Measurements from ENCODE around the gene SLC18A3. TPM values are rescaled to one million over a fixed set of nuclear protein-coding genes. Genes with fewer than 3 reads are reported as not detected.
A peak's percentile ranks its signal among the peaks of the same experiment; 100 is the strongest.

Gene SLC18A3
- total RNA-seq, 2 donors from 2014 or later: not detected

DNA sequence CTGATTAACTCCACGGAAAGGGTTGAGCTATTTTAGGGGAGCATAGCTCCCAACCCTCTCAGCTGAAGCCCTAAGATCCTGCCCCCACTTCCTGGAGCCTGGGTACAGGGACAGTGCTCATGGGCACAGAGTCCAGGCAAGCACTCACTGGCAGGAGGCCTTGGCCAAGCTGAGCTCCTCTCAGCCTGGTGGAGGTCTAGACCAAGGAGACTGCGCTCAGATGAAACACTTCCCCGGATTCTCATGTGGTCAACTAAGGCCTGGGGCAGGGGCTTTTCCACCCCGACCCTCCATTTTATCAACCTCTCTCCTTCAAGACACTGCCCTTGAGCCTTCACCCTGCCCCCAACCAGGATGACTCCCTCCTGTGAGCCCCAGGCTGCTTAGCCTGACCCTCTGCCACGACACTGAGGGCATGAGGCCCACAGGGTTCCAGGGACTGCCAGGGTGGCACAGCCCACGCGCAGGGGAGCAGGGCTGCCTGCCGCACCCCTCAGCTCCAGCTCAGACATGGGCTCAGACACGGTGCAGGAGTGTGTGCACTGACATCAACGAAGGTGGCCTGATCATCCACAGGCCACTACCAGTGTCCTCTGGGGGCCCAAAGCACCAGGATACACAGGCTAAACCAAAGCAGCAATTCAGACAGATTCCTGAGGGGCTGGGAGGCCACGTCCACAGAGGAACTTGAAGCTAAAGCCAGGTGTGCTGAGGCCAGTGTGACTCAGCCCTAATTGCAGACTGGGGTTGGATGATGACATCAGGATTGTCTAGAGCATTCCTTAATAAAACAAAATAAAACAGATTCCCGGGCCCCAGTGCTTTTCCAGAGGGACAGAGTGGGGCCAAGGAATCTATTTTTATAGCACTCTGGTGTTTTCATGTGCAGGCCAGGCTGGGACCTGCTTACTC is 22.6 kb downstream of the SLC18A3 start:
- Mint-ChIP-seq H3K4me1 (no peaks in the 10 kb centered on the region), H3K27me3 (peaks cover 16% of the 10 kb centered on the region), H3K36me3 (ENCODE audit: low read depth) (no peaks in the 10 kb centered on the region), H3K4me3 (no peak overlapping the region), H3K27ac (no peak overlapping the region)
- DNase-seq (no peak), ATAC-seq (no peak)
- no peaks in the 10 kb centered on the region for H3K9me3 ChIP-seq (ENCODE audit: control insufficient read depth, low read length, poor library complexity, severe bottlenecking)

GRCh38 chr10:49633327-49634068 is 23.4 kb downstream of the SLC18A3 start:
- ATAC-seq: no peak
- Mint-ChIP-seq H3K36me3 (ENCODE audit: low read depth) (no peaks in the 10 kb centered on the region), H3K4me3 (no peak overlapping the region), H3K27ac (no peak overlapping the region), H3K4me1 (no peaks in the 10 kb centered on the region), H3K27me3 (peaks cover 21% of the 10 kb centered on the region)
- no peak for DNase-seq
- H3K9me3 ChIP-seq (ENCODE audit: control insufficient read depth, low read length, poor library complexity, severe bottlenecking): no peaks in the 10 kb centered on the region

GRCh38 chr10:49634069-49634660 is 24.1 kb downstream of the SLC18A3 start:
- H3K4me3 Mint-ChIP-seq: no peak overlapping the region
- H3K36me3 Mint-ChIP-seq (ENCODE audit: low read depth): no peaks in the 10 kb centered on the region
- ATAC-seq: no peak
- H3K9me3 ChIP-seq (ENCODE audit: control insufficient read depth, low read length, poor library complexity, severe bottlenecking): no peaks in the 10 kb centered on the region
- H3K4me1 Mint-ChIP-seq: no peaks in the 10 kb centered on the region
- peaks cover 21% of the 10 kb centered on the region for H3K27me3 Mint-ChIP-seq
- DNase-seq: no peak
- no peak overlapping the region for H3K27ac Mint-ChIP-seq

GRCh38 chr10:49642311-49642710 is 32.2 kb downstream of the SLC18A3 start:
- peaks cover 2% of the 10 kb centered on the region for H3K4me1 Mint-ChIP-seq
- ATAC-seq (no peak), DNase-seq (no peak)
- no peak overlapping the region for H3K4me3 Mint-ChIP-seq
- no peak overlapping the region for H3K27ac Mint-ChIP-seq
- peaks cover 64% of the 10 kb centered on the region for H3K27me3 Mint-ChIP-seq
- H3K9me3 ChIP-seq (ENCODE audit: control insufficient read depth, low read length, poor library complexity, severe bottlenecking): no peaks in the 10 kb centered on the region
- peaks cover 2% of the 10 kb centered on the region for H3K36me3 Mint-ChIP-seq (ENCODE audit: low read depth)

DNA sequence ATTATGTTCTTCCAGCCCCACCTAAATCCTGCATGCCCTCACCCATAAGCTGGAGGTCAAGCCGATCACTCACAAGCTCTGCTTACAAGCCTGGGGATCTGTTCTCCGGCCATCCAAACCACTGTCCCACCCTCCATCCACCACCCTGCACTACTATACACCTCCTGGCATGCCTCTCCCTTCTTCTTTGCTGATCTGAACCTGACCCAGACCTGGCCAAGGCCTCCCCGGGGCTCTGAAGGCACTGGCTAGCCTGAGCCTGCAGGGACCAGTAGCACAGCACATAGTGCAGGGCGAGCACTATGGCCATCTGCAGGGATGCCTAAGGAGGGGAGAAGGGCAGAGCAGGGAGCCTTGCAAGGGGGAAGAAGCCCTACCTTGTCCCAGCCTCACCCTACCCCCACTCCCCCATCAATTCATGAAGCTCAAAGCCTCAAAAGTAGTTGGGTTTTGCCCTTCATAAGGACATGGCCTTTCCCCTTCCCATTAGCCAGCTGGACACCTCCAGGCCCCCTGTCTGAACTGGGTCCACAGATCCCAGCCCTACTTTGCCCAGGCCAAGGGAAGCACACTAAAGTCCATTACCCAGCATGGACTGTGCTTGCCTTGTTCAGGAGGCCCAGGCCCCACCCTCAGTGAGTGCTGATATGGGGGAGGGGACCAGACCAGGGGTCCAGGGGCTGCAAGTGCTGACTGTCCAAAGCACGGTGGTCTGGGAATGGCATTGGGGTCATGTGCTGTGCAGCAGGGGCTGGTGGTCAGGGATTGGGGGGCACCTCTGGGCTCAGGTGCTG is 33.3 kb downstream of the SLC18A3 start:
- Mint-ChIP-seq H3K4me1 (peaks cover 5% of the 10 kb centered on the region), H3K27me3 (peaks cover 60% of the 10 kb centered on the region), H3K4me3 (no peak overlapping the region), H3K36me3 (ENCODE audit: low read depth) (peaks cover 2% of the 10 kb centered on the region), H3K27ac (no peak overlapping the region)
- H3K9me3 ChIP-seq (ENCODE audit: control insufficient read depth, low read length, poor library complexity, severe bottlenecking): no peaks in the 10 kb centered on the region
- ATAC-seq (no peak), DNase-seq (no peak)

- peaks cover 2% of the 10 kb centered on the region for H3K36me3 Mint-ChIP-seq (ENCODE audit: low read depth)
- DNase-seq (no peak), ATAC-seq (no peak)
- H3K4me1 Mint-ChIP-seq: peaks cover 5% of the 10 kb centered on the region
- H3K4me3 Mint-ChIP-seq: no peak overlapping the region
- no peaks in the 10 kb centered on the region for H3K9me3 ChIP-seq (ENCODE audit: control insufficient read depth, low read length, poor library complexity, severe bottlenecking)
- peaks cover 64% of the 10 kb centered on the region for H3K27me3 Mint-ChIP-seq
- H3K27ac Mint-ChIP-seq: no peak overlapping the region
Measured at GRCh38 chr10:49644035-49644646, 34.0 kb downstream of the SLC18A3 start.

- peaks cover 2% of the 10 kb centered on the region for H3K36me3 Mint-ChIP-seq (ENCODE audit: low read depth)
- peaks cover 65% of the 10 kb centered on the region for H3K27me3 Mint-ChIP-seq
- no peak overlapping the region for H3K4me3 Mint-ChIP-seq
- H3K9me3 ChIP-seq (ENCODE audit: control insufficient read depth, low read length, poor library complexity, severe bottlenecking): no peaks in the 10 kb centered on the region
- DNase-seq (no peak), ATAC-seq (no peak)
- H3K27ac Mint-ChIP-seq: no peak overlapping the region
- H3K4me1 Mint-ChIP-seq: peaks cover 9% of the 10 kb centered on the region
Measured at GRCh38 chr10:49645417-49645816, 35.3 kb downstream of the SLC18A3 start.

DNA sequence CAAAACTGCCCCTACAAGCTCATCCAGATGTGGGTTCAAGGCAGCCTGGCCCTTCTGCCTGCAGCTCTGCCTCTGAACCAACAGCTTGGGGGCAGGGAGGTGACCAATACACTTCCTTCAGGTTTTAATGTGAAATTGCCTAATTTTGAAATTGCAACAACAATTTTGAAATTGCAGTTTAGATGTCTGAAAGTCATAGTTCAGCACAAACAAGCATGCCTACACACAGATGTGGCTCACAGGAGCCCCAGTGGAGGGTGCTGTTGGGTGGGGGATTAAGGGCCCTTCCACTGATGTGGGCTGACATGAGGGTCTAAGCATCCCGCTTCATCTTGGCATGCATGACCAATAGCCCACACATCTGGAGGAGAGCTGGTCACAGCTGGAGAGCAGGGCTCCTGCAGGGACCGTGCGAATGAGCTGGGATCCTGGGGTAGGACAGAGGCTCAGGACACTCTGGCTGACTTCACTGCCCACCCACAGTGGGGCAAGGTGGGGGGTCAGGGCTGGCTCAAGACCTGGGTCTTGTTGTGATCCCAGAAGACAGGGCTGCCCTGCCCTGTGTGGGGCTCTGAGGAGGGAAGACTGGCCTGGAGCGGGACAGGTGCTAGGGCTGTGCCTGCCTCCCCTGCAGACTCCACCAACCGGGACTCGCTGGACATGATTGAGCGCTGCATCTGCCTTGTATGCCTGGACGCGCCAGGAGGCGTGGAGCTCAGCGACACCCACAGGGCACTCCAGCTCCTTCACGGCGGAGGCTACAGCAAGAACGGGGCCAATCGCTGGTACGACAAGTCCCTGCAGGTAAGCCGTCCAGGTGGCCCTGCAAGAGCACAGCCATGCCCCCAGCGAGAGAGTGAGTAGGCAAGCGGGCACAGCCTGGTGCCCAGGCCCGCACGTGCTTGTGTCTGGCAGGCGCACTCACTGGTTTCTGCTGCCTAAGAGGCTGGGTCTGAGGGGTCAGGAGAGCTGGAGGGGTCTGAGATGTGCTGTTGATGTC is 36.1 kb downstream of the SLC18A3 start:
- H3K4me3 Mint-ChIP-seq: no peak overlapping the region
- DNase-seq (no peak), ATAC-seq (no peak)
- peaks cover 61% of the 10 kb centered on the region for H3K27me3 Mint-ChIP-seq
- peaks cover 9% of the 10 kb centered on the region for H3K4me1 Mint-ChIP-seq
- peaks cover 2% of the 10 kb centered on the region for H3K36me3 Mint-ChIP-seq (ENCODE audit: low read depth)
- no peaks in the 10 kb centered on the region for H3K9me3 ChIP-seq (ENCODE audit: control insufficient read depth, low read length, poor library complexity, severe bottlenecking)
- no peak overlapping the region for H3K27ac Mint-ChIP-seq

GRCh38 chr10:49647554-49647953 is 37.4 kb downstream of the SLC18A3 start:
- no peak for ATAC-seq
- H3K4me1 Mint-ChIP-seq: peaks cover 11% of the 10 kb centered on the region
- H3K27ac Mint-ChIP-seq: no peak overlapping the region
- no peaks in the 10 kb centered on the region for H3K9me3 ChIP-seq (ENCODE audit: control insufficient read depth, low read length, poor library complexity, severe bottlenecking)
- DNase-seq: no peak
- peaks cover 2% of the 10 kb centered on the region for H3K36me3 Mint-ChIP-seq (ENCODE audit: low read depth)
- no peak overlapping the region for H3K4me3 Mint-ChIP-seq
- H3K27me3 Mint-ChIP-seq: peaks cover 56% of the 10 kb centered on the region

- no peak overlapping the region for H3K27ac Mint-ChIP-seq
- H3K9me3 ChIP-seq (ENCODE audit: control insufficient read depth, low read length, poor library complexity, severe bottlenecking): no peaks in the 10 kb centered on the region
- peaks cover 60% of the 10 kb centered on the region for H3K27me3 Mint-ChIP-seq
- no peak overlapping the region for H3K4me3 Mint-ChIP-seq
- peaks cover 2% of the 10 kb centered on the region for H3K36me3 Mint-ChIP-seq (ENCODE audit: low read depth)
- peaks cover 11% of the 10 kb centered on the region for H3K4me1 Mint-ChIP-seq
- ATAC-seq (no peak), DNase-seq (no peak)
Measured at GRCh38 chr10:49647985-49648795, 38.1 kb downstream of the SLC18A3 start.

DNA sequence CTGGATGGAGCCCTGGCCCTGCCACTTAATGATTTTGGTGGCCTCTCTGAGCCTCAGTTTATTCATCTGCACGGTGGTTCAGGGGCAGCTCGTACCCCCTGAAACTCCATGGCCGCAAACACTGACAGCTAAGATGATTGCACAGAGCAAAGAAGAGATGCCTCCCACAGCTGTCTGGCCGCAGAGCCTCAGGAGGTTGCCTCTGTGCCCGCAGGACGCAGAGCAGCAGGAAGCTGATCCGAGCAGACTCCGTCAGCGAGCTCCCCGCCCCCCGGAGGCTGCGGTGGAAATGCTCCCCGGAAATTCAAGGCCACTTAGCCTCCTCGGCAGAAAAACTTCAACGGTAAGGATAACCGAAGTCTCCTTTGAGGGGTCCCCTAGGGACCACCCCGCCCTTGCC is 39.2 kb downstream of the SLC18A3 start:
- no peaks in the 10 kb centered on the region for H3K9me3 ChIP-seq (ENCODE audit: control insufficient read depth, low read length, poor library complexity, severe bottlenecking)
- no peaks in the 10 kb centered on the region for H3K36me3 Mint-ChIP-seq (ENCODE audit: low read depth)
- peak; percentile 30 for ATAC-seq
- no peak for DNase-seq
- peaks cover 11% of the 10 kb centered on the region for H3K4me1 Mint-ChIP-seq
- H3K27ac Mint-ChIP-seq: no peak overlapping the region
- H3K27me3 Mint-ChIP-seq: peaks cover 52% of the 10 kb centered on the region
- H3K4me3 Mint-ChIP-seq: no peak overlapping the region

Data from T-helper 17 cell (primary cell).